Hematopoietic multipotent progenitor cell (in vitro differentiated cells): Measurements from ENCODE around the gene PRKCA. TPM values are rescaled to one million over a fixed set of nuclear protein-coding genes. Genes with fewer than 3 reads are reported as not detected.
"Not testable (repeated sequence)": the region's sequence is repeated elsewhere in the genome, so short reads cannot be mapped to it uniquely, and the experiment has no call there.

Experiments used
- DNase-seq, 3 donors: peaks; one replicate each; pipeline ENCODE4 v3.0.0-alpha.2; 2011 to 2015; ENCODE audit warnings: low read depth in 2 of 3, low spot score in 2 of 3
- total RNA-seq: library from RNA; depleted of rRNA; stranded (reverse); fragments of >200 nt; gene quantifications from one replicate; pipeline ENCODE4 v1.2.3, GENCODE V29; 2012

The PRKCA gene
- total RNA-seq, 1 donor: 0.54 TPM

DNA sequence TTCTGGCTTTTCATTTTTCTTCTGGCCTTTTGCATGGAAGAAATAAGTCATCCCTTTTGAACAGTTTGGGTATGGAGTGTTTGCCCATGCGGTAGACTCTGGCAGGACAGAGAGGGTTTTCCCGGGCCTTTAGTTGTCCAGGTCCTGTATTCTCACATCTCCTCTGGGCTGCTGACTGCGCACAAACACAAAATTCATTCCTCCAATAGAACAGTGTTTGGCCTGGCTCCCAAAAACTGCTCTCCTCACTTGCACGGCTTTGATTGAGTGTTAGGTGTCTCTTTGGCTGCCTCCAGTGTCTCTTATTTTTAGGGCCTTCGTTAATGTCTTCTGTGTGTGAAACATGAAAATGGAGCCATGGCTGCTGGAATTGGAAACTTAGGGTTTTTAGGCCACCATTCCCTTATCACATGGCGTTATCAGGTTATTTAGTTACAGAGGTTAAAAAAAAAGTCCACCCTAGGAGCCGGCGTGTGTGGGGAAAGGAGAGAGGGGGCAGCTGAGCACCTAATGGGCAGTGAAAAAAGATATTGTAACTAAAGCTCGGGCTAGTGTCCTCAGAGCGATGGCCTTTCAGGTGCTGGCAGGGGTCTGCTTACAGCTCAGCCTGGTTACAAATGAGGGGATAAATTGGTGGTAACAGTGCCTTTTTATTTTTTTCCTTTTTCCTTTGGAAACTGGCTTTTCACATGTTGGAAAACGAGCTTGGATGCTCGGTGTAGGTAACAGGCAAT lies 47.3 kb downstream of the PRKCA start:
- DNase-seq: no peak

DNA sequence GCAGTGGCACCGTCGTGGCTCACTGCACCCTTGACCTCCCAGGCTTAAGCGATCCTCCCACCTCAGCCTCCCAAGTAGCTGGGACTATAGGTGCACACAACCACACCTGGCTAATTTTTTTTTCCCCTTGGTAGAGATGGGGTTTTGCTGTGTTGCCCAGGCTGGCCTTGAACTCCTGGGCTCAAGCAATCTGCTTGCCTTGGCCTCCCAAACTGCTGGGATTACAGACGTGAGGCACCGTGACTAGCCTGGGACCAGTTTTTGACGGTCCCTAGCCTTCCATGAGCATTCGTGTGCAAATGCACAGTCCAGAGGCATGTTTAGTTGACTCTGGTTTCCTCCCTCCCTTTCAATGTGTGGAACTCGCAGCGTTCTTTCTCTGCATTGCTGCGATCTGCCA lies 48.2 kb downstream of the PRKCA start:
- not testable (repeated sequence) for DNase-seq

DNA sequence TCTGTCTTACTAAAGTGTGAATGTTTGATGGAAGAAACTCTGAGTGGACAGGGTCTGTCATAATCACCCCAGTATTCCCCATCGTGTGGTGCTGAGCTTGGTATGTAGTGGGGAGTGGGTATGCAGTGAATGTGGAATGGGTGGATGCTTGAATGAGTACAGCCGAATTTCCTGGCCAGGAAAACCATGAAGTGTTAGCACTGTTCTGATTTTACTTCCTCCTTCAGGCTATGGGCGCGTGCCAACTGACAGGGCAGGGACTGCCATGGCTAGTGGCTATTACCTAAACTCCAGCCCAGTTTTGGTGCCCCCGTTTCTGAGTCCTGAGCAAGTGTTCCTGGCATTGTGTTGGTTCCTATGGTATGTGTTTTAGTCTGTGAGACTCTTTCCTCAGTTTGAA lies 48.6 kb downstream of the PRKCA start:
- DNase-seq: no peak

DNA sequence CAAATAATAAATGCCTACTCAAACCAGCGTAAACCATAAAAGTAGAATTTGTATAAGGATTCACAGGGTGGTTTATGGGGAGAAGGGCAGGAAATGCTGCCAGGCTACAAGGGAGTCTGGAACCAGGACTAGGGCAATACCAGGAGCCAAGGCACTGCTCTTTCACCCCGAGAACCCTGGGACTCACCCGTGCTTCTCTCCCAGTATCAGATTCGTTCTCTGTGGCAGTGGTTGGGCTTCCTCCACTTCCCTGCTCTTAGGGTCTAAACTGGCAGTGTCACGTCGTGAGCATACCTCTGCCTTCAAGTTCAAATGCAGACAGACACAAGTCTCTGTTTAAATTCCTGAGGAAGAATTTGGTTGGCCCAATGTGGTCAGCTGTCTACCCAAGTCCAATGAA lies 49.3 kb downstream of the PRKCA start:
- DNase-seq: no peak

DNA sequence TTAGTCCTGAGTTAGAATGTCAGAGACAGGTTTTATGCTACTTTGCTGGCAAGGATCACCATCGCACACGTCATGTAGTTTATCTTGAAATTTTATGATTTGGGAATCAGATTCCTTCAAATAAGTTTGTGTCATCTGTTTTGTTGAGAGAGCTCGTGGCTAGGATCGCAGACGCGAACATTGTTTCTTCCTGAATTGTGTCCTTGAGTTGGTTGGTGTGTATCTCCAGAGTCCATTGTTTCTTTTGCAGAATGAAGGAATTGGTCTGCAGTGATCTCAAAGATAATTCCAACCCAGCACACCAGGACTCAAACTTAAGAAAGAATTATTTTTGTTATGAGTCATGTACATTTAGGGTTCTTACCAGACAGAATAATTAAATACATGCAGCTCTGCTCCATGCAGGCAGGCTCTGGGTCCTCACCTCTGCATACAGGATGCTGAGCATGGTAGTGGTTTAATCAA lies 51.6 kb downstream of the PRKCA start:
- DNase-seq: no peak

DNA sequence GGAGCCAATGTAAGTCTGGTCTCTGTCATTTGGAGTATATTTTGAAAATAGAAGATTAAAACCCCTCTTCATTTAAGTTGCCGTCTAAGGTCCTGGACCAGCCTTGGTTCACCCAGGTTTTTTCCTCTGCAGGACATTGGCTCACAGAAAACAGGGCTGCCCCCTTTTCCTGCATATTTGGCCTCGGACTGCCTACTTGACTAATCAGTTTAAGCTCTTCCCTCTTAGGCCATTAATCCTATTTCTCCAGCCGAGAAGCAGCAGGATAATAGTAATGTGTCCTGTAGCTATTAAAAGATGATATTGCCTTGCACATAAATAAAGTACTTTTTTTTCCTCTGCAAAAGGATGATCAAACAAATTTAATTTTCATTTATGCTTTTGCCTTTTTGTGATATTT lies 52.1 kb downstream of the PRKCA start:
- no peak for DNase-seq

DNA sequence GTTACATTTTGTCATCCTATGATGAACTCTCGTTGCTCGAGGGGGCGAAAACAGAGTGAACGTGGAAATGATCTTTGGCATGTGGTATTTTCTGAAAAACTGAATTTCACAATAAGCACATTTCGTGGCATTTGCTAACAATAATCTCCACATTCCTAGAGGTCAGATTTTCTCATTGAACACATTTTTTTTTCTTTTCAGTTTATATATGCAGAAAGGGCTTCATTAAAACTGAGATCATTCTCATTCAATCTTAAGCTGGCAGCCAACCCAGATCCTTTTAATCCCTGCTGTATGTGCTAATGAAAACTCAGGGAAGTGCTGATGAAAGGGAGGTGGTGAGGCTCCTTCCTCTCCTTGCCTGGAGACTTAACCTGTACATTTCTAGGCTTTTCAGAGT lies 52.6 kb downstream of the PRKCA start:
- no peak for DNase-seq

DNA sequence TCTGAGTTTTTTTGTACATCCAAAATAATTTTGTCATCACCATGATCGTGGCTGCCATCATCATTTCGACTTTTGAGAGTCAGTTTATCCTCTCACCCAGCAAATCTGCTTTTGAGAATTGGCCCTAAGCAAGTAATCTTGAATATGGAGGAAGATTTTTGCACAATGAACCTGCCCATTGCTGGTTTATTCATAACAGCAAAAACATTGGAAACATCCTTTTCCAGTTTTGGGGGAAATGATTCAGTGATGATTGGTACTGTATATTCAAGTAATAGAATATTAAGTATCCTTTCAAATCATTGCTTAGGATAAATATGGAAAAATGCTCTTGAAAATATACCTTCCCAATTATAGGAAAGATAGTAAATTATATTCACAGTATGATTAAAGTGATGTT lies 53.1 kb downstream of the PRKCA start:
- no peak for DNase-seq

DNA sequence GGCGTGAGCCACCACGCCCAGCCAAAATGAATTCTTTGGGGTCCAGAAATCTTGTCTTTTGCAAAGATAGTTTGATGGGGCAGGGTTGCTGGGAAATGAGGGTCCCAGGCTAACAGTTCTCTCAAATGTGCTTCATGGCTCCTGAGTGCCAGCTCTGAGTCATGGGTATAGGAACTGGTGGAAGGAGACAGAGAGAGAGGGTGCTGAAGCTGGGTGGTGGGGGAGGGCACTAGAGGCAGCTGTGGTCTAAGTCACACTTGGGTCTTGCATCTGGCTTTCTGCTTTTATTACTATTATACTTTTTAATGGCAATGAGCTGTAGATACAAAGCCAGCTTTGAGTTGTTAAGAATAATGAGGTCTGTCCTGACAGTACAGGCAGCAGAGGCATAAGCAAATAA lies 54.6 kb downstream of the PRKCA start:
- DNase-seq: no peak

DNA sequence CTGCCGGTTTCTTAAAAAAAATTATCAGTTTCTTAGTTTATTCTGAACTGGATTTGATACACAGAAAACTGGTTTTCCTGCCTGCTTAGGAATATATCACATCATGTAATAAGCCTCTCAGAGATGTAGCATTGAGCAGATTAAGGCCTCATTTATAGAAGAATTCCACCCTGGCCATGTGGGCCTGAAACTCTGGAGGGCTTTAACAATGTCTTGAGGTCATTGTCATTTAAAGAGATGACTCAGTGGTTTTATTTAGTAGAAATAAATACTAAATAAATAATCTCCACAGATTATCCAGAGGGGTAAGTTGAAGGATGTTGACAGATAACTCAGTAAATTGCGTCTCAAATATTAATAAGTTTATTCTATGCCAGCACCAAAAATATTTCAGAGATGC lies 56.9 kb downstream of the PRKCA start:
- DNase-seq: no peak

DNA sequence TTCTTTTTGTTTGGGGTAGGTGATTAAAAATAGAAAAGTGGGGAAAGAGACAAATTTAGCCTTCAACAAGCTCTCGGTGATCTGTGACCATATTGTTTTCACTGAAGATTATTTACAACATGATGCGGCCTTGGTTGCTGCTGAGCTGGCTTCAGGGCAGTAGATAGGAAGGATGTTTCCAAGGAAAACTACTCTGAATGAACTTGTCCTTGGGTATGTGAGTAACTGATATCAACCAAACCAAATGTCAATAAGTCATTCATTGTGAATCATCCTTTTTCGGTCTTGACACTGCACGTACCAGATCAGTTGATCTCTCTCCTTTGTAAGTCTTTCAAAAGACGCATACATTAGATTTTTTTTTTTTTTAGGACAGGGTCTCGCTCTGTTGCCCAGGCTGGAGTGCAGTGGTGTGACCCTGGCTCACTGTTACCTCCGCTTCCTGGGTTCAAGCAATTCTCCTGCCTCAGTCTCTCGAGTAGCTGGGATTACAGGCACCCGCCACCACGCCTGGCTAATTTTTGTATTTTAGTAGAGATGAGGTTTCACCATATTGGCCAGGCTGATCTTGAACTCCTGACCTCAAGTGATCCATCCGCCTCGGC lies 58.6 kb downstream of the PRKCA start:
- not testable (repeated sequence) for DNase-seq

DNA sequence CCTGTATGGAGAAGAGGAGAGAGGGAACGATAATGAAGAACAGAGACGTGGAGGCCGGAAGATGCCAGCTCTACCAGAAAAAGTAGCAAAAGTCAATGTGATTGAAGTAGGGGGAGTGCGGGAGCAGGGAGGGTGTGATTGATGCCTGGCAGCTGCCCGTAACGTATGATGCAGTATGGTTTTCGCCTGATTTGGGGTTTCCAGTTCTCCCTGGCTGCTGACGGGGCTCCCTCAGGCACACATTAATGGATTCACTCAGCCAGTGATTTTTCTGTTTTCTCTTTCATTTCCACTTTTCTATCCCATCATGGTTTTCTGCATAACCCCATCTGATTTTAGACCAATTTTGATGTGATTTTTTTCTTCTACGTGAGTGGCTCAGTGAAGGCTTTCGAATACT lies 62.1 kb downstream of the PRKCA start:
- no peak for DNase-seq

DNA sequence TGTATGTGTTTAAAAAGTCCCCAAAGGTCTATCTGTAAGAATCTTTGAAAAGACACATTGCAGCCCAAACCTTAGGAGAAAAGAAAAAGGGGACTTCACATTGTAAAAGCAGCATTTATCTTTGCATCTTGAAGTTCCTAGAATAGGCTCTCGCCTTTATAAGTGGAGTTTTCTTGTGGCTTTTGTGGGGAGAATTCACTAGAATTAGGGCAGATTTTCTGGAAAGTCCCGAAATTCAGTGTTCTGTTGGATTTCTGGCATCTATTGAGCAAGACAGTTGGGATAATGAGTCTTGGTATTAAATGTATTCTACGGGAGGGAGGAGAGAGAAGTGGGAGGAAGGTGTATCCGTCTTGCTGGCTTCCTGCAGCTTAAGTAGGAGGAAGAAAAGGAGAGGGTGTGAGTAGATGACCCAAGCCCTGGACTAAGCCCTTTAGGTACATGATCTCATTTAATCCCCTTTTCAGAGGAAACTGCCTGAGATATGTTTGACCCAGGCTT lies 62.6 kb downstream of the PRKCA start:
- no peak for DNase-seq

DNA sequence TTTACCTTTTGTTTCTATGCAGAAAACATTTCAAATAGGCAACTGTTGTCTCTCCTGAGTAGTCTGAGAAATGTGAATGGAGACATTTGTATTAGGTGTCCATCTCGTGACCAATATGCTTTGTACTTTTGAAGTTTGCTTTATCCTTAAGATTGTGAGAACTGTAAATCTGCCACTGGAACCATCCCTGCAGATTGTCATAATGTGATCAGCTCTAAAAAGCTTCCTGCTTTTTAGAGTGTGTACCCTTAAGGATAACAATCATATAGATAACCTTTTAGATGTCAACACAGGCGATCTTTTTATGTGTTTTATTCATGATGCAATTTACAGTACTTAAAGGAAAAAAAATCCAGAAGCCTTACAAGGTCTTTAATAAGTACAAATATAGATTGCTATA lies 63.5 kb downstream of the PRKCA start:
- DNase-seq: no peak

DNA sequence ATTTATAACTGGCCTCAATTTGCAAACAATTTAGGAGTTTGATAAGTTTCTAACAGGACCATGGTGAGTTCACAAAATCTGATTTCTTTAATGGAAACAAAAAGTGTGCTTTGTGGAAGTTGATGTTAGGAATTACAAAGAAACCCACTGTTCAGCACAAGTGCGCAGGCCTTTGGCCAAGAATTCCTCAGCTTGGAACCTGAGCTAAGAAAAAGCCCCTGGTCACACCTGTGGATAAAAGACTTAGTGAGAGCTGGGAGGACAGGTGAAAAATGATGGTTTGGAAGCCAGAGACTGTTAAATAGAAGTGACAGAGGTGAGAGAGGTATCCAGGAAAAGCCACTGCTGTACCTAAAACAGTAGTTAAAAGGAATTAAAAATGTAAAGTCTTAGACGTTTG lies 64.7 kb downstream of the PRKCA start:
- no peak for DNase-seq

DNA sequence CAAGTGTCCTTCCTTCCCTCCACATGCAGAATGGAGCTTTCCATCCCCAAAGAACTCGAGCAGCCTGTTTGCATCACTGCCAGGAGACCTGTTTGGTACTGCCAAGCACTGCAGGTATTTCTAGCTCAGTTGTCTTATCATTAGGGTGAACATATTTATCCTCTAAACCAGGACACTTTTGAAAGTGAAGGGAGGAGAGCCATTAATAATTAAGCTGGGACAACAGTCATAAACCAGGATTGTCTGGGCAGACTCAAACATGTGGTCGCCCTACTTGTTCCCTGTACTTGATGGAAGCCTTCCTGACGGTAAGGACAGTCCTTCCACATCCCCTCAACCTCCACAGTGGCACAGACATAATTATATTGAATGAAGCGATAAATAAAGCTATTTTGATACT lies 67.4 kb downstream of the PRKCA start:
- DNase-seq: no peak

DNA sequence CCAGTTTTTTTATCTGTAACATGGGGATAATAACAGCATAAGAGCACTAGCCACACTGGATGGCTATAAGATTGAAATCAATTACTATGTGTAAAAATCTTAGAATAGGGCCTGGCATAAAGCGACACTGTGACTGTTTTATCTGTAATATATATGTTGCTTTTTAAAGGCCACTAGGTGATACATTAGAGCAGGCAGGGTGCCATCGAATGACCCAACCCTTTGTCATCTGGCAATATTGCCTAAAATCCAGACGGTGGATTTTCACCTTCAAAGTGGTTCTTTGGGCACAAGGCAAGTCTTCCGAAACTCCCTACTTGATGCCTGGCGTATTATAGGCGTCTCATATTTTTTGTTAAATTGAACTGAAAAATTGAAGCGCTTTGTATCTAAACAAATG lies 69.1 kb downstream of the PRKCA start:
- no peak for DNase-seq

DNA sequence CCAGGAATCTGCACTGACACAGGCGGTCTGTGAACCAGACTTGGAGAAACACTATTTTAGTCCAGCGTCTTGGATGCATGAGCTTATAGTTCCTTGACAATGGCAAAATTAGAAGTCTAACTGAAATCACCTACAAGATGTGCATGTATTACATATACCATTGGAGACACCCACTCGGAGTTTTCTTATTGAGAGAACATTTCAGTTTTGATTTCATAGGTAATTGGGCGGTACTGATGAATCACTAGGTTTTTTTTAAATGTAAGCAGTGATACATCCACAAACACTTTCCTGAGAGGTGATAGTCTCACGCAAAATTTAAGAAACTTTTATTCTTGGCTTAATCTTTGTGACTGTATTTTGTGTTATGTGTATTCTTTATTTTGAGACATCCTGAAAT lies 69.8 kb downstream of the PRKCA start:
- no peak for DNase-seq

DNA sequence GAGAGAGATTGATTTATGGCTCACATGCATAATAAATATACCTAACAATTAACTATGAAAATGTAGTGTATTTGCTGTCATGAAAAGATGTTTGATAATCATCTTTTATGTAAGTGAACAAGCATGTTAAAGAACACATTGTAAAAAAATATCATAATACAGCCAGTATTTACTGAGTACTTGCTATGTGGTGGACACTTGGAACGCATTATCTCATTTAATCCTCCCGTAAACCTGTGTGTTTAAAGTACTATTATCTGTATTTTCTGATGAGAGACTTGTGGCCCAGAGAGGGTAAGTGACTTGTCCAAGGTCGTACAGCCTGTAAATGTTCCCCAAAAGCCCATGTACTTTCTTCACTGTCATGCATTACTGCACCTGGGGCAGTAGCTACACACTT lies 70.7 kb downstream of the PRKCA start:
- no peak for DNase-seq

DNA sequence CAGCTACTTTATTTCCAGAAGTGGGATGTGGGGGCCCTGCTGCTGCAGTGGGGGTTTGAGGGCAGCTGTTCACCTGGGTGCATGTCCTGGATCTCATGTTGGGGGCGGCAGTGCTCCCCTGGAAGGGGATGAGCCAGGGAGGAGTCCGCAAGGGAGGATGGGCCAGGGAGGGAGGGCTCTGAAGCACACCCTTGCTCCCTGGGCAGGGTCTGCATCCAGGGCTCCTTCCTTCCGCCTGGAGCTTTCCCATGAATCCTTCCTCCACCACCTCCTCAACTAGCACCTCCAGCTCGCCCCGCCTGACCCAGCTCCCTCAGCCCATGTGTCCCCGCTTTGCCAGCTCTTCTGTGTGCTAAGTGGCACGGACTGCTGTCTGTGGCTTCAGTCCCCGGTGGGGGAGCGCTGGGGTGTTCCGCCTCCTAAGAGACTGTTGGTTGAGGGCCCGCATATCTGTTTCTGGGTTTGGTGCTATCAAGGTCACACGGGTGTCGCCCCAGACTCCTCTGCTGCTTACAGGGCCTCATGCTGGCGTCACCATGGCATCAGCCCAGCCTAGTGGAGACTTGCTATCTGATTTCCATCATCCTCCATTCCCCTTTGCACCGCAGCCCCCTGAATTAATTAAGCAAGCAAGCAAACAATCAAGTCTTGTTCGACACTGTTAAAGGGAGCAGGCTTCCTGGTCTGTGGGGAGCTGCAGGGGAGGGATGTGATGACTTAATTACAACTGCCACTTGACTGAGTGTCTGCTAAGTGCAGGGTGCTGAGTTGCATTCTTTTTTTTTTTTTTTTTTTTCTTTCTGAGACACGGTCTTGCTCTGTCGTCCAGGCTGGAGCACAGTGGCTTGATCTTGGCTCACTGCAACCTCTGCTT lies 71.8 kb downstream of the PRKCA start:
- peak; percentile 10 to 46 (median 27) for DNase-seq

DNA sequence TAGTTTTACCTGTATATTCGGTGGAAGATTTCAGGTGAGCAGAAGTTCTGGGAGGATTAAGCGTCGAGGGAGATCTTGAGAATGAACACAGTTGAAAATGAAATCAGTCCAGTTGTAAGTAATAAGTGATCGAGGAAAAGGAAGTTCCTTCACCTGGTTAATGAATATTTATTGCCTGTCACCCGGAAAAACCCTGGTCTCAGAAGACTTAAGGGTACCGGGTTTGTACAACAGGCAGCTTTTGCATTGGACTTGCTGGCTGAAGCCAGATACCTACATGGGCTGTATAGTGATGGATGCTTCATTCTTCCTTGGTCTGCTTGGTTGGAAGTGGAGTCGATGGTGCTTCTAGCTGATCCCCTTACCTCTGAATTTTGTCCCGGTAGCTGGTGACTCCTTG lies 72.7 kb downstream of the PRKCA start:
- DNase-seq: no peak

DNA sequence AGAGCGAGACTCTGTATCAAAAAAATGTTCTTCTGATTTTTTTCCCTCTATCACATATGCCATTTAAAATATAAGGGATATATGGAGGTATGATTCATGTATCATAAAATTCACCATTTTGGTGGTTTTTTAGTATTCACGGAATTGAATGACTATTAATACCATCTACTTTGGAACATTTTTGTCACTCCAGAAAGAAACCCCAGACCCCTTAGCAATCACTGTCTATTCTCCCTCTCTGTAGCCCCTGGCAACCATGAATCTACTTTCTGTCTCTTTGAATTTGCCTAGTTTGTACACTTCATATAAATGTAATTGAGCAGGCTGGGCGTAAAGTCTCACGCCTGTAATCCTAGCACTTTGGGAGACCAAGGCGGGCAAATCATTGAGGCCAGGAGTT lies 75.9 kb downstream of the PRKCA start:
- DNase-seq: no peak
